DOHH2 (cell line): Measurements from ENCODE around the gene NCBP3.

Experiments used
- H3F3A ChIP-seq: fragments of 200-600 bp; sonication (generic), shearing (Covaris generic); 2 replicates; pipeline ENCODE4 v1.6.0; 2016; ENCODE audit warnings: antibody characterized with exemption, mild to moderate bottlenecking; ENCODE audit not compliant: control insufficient read depth, insufficient read depth
- H3K27ac ChIP-seq: fragments of 200-600 bp; sonication (generic); 2 replicates; pipeline ENCODE4 v1.5.1; 2014; ENCODE audit warnings: low read depth, mild to moderate bottlenecking, low read length, moderate library complexity
- H3K27me3 ChIP-seq: fragments of 200-600 bp; sonication (generic); 2 replicates; pipeline ENCODE4 v1.6.1; 2014; ENCODE audit warnings: mild to moderate bottlenecking, low read length, mixed read lengths; ENCODE audit not compliant: control insufficient read depth
- H3K36me3 ChIP-seq: fragments of 200-600 bp; sonication (generic); 2 replicates; pipeline ENCODE4 v1.6.1; 2014; ENCODE audit warnings: mild to moderate bottlenecking, low read length, moderate library complexity, mixed read lengths; ENCODE audit not compliant: control insufficient read depth
- H3K4me1 ChIP-seq: fragments of 200-600 bp; sonication (generic); 2 replicates; pipeline ENCODE4 v1.6.1; 2014; ENCODE audit warnings: mild to moderate bottlenecking, low read length, mixed read lengths; ENCODE audit not compliant: control insufficient read depth
- H3K4me2 ChIP-seq: fragments of 200-600 bp; sonication (generic); 2 replicates; pipeline ENCODE4 v1.6.0; 2014; ENCODE audit warnings: mild to moderate bottlenecking, low read length, moderate library complexity
- H3K4me3 ChIP-seq: fragments of 200-600 bp; sonication (generic); 2 replicates; pipeline ENCODE4 v1.5.1; 2014; ENCODE audit warnings: mild to moderate bottlenecking, low read length, mixed read lengths
- H3K79me2 ChIP-seq: fragments of 200-600 bp; sonication (generic); 2 replicates; pipeline ENCODE4 v1.6.1; 2014; ENCODE audit warnings: mild to moderate bottlenecking, low read length, mixed read lengths; ENCODE audit not compliant: control insufficient read depth
- H3K9me2 ChIP-seq: fragments of 200-600 bp; sonication (generic); replicated peaks from 2 replicates; pipeline ENCODE4 v1.6.1; 2014; ENCODE audit warnings: mild to moderate bottlenecking, low read length, mixed read lengths; ENCODE audit not compliant: control insufficient read depth
- H3K9me3 ChIP-seq: fragments of 200-600 bp; sonication (generic); 2 replicates; pipeline ENCODE4 v1.6.1; 2014; ENCODE audit warnings: antibody characterized with exemption, low read length, mixed read lengths; ENCODE audit not compliant: control insufficient read depth, insufficient read depth
- H4K20me1 ChIP-seq: fragments of 200-600 bp; sonication (generic); 2 replicates; pipeline ENCODE4 v1.6.0; 2014; ENCODE audit warnings: low read depth, mild to moderate bottlenecking, antibody characterized with exemption, low read length, moderate library complexity; ENCODE audit not compliant: control insufficient read depth, insufficient read depth
- CTCF ChIP-seq: fragments of 200-600 bp; sonication (generic); IDR thresholded peaks from one replicate; pipeline ENCODE4 v1.5.1; 2014; ENCODE audit warnings: antibody characterized with exemption, mild to moderate bottlenecking, low read depth, low read length; ENCODE audit not compliant: poor library complexity, severe bottlenecking
- EZH2phosphoT487 ChIP-seq: fragments of 200-600 bp; sonication (generic); IDR thresholded peaks from 2 replicates; pipeline ENCODE4 v1.6.1; 2017; ENCODE audit warnings: borderline replicate concordance, mild to moderate bottlenecking, antibody characterized with exemption, low read length, moderate library complexity, mixed read lengths

NCBP3 gene

GRCh38 chr17:3828852-3829232, 17.2 kb downstream of the NCBP3 start:
- Histone ChIP-seq H3K4me3 (no peak overlapping the region), H3K9me3 (no peaks in the 10 kb centered on the region), H3F3A (peaks cover 13% of the 10 kb centered on the region), H3K4me2 (no peak overlapping the region), H3K4me1 (no peaks in the 10 kb centered on the region), H3K9me2 (no peaks in the 10 kb centered on the region), H3K27ac (no peak overlapping the region), H3K79me2 (peaks cover 4% of the 10 kb centered on the region; the same call in 1 of the 2 replicates), H4K20me1 (no peaks in the 10 kb centered on the region), H3K27me3 (no peaks in the 10 kb centered on the region), H3K36me3 (peaks cover 62% of the 10 kb centered on the region)
- TF ChIP-seq CTCF (no peak), EZH2phosphoT487 (no peak)

- no peaks in the 10 kb centered on the region for H4K20me1 ChIP-seq
- no peak overlapping the region for H3K4me3 ChIP-seq
- no peak for TF ChIP-seq EZH2phosphoT487
- H3K27me3 ChIP-seq, result no peaks in the 10 kb centered on the region
- H3K9me2 ChIP-seq, result no peaks in the 10 kb centered on the region
- peaks cover 64% of the 10 kb centered on the region for H3K36me3 ChIP-seq
- no peak overlapping the region for H3K27ac ChIP-seq
- H3K4me1 ChIP-seq, result no peaks in the 10 kb centered on the region
- H3K79me2 ChIP-seq, result 0 out of 2 replicates have a peak, but pooled peaks cover 3% of the 10 kb centered on the region
- no peak overlapping the region for H3K4me2 ChIP-seq
- H3K9me3 ChIP-seq, result no peaks in the 10 kb centered on the region
- peaks cover 13% of the 10 kb centered on the region for H3F3A ChIP-seq
These were observed 17.7 kb downstream of the NCBP3 start for GRCh38 chr17:3828151-3828851.

DNA sequence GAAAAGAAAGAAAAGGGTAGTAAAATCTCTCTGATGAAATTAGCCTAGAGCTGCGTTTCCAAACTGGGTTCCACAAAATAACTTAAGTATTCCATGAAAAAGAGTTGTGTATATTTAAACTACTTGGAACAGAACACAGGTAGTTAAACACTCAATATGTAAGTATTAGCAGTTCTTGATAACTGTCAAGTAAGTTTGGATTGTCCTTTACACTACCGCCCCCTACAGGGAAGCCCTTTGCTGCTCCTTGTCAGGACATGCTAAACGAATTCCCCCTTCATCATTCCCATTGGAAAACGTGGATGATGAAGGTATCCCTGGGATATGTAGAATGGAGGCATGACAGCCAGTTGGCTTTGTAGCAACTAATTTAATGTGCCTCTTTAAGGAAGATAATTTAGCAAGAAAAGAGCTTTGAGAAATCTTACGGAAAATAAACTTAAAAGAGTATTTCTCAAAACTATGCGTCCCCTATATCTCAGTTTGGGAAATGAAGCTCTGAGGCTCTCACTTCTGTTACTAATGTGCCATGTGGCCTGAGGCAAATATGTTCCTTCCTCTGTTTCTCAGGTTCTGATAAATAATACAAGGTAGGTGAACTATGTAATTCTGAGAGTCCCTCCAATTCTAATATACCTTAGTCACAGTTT, 18.8 kb downstream of the NCBP3 start:
- TF ChIP-seq EZH2phosphoT487 (no peak), CTCF (peak; percentile 98)
- Histone ChIP-seq H3K4me1 (no peaks in the 10 kb centered on the region), H3F3A (peaks cover 13% of the 10 kb centered on the region), H3K9me2 (no peaks in the 10 kb centered on the region), H4K20me1 (no peaks in the 10 kb centered on the region), H3K27me3 (no peaks in the 10 kb centered on the region), H3K36me3 (peaks cover 65% of the 10 kb centered on the region), H3K4me3 (no peak overlapping the region), H3K27ac (no peak overlapping the region), H3K4me2 (no peak overlapping the region), H3K79me2 (no peaks in the 10 kb centered on the region), H3K9me3 (no peaks in the 10 kb centered on the region)

DNA sequence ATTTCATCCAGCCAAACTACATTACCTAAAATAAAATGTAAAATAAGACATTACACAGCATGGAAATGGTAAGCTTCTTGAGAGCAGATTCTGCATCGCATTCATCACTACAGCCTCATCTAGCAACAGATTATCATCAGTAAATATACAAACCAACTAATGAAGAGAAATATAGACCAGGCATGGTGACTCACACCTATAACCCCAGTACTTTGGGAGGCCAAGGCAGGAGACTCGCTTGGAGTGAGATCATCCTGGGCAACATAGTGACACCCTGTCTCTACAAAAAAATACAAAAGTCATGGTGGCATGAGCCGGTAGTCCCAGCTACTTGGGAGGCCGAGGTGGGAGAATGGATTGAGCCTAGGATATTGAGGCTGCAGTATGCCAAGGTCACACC, 19.9 kb downstream of the NCBP3 start:
- TF ChIP-seq CTCF (no peak), EZH2phosphoT487 (no peak)
- Histone ChIP-seq H3K79me2 (no peaks in the 10 kb centered on the region), H4K20me1 (no peaks in the 10 kb centered on the region), H3K9me3 (no peaks in the 10 kb centered on the region), H3K4me1 (no peaks in the 10 kb centered on the region), H3K36me3 (peaks cover 76% of the 10 kb centered on the region), H3K4me2 (no peak overlapping the region), H3F3A (peaks cover 13% of the 10 kb centered on the region), H3K9me2 (no peaks in the 10 kb centered on the region), H3K4me3 (no peak overlapping the region), H3K27me3 (no peaks in the 10 kb centered on the region), H3K27ac (no peak overlapping the region)
